HEK293 (cell line): ENCODE data around the gene RNASEH2A.

Source experiments
- MYNN ChIP-seq: fragments of 450-650 bp; formaldehyde crosslinking; IDR thresholded peaks from 2 replicates; pipeline ENCODE4 v1.5.1; 2016; ENCODE audit warnings: missing biosample characterization, missing genetic modification characterization, borderline replicate concordance
- ZFP37 ChIP-seq: fragments of 450-650 bp; formaldehyde crosslinking; IDR thresholded peaks from 2 replicates; pipeline ENCODE4 v1.5.1; 2016; ENCODE audit warnings: missing biosample characterization, missing genetic modification characterization
- ZNF140 ChIP-seq: fragments of 450-650 bp; formaldehyde crosslinking; IDR thresholded peaks from 2 replicates; pipeline ENCODE4 v1.5.1; 2016; ENCODE audit warnings: missing biosample characterization, missing genetic modification characterization
- ZNF239 ChIP-seq: fragments of 450-650 bp; formaldehyde crosslinking; IDR thresholded peaks from 2 replicates; pipeline ENCODE4 v1.5.1; 2016; ENCODE audit warnings: missing biosample characterization, missing genetic modification characterization
- ZNF48 ChIP-seq: fragments of 450-650 bp; formaldehyde crosslinking; IDR thresholded peaks from 2 replicates; pipeline ENCODE4 v1.5.1; 2016; ENCODE audit warnings: missing biosample characterization, missing genetic modification characterization
- ZNF521 ChIP-seq: fragments of 450-650 bp; formaldehyde crosslinking; IDR thresholded peaks from 2 replicates; pipeline ENCODE4 v1.5.1; 2017; ENCODE audit warnings: missing biosample characterization, mild to moderate bottlenecking, missing genetic modification characterization
- ZNF664 ChIP-seq: fragments of 450-650 bp; formaldehyde crosslinking; IDR thresholded peaks from 2 replicates; pipeline ENCODE4 v1.5.1; 2016; ENCODE audit warnings: missing biosample characterization, missing genetic modification characterization
- ZNF776 ChIP-seq: fragments of 450-650 bp; formaldehyde crosslinking; IDR thresholded peaks from 2 replicates; pipeline ENCODE4 v1.5.0; 2017; ENCODE audit warnings: missing biosample characterization, missing genetic modification characterization, borderline replicate concordance
- ZNF792 ChIP-seq: fragments of 450-650 bp; formaldehyde crosslinking; IDR thresholded peaks from 2 replicates; pipeline ENCODE4 v1.5.1; 2016; ENCODE audit warnings: missing biosample characterization, missing genetic modification characterization
- TF ChIP-seq, protein P1 (sequence below): fragments of 450-650 bp; formaldehyde crosslinking; IDR thresholded peaks from 2 replicates; pipeline ENCODE4 v1.5.1; 2016; ENCODE audit warnings: missing biosample characterization, missing genetic modification characterization
- TF ChIP-seq, protein P2 (sequence below): fragments of 450-650 bp; IDR thresholded peaks from 2 replicates; pipeline ENCODE4 v1.5.1; 2018; ENCODE audit warnings: missing biosample characterization, missing genetic modification characterization
- TF ChIP-seq, protein P3 (sequence below): fragments of 450-650 bp; formaldehyde crosslinking; IDR thresholded peaks from 2 replicates; pipeline ENCODE4 v1.5.1; 2016; ENCODE audit warnings: missing biosample characterization, missing genetic modification characterization, low read depth
- TF ChIP-seq, protein P4 (sequence below): fragments of 450-650 bp; formaldehyde crosslinking; IDR thresholded peaks from 2 replicates; pipeline ENCODE4 v1.5.1; 2016; ENCODE audit warnings: missing biosample characterization, missing genetic modification characterization

DNA sequence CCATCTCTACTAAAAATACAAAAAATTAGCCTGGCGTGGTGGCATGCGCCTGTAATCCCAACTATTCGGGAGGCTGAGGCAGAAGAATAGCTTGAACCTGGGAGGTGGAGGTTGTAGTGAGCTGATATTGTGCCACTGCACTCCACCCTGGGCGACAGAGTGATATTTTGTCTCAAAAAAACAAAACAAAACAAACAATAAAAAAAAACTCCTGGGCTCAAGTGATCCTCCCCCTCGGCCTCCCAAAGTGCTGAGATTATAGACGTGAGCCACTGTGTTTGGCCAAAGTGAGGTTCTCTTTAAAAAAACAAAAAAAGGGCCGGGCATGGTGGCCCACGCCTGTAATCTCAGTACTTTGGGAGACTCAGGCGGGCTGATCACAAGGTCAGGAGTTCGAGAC lies 18.9 kb upstream of the RNASEH2A start:
- TF ChIP-seq, protein P1, sequence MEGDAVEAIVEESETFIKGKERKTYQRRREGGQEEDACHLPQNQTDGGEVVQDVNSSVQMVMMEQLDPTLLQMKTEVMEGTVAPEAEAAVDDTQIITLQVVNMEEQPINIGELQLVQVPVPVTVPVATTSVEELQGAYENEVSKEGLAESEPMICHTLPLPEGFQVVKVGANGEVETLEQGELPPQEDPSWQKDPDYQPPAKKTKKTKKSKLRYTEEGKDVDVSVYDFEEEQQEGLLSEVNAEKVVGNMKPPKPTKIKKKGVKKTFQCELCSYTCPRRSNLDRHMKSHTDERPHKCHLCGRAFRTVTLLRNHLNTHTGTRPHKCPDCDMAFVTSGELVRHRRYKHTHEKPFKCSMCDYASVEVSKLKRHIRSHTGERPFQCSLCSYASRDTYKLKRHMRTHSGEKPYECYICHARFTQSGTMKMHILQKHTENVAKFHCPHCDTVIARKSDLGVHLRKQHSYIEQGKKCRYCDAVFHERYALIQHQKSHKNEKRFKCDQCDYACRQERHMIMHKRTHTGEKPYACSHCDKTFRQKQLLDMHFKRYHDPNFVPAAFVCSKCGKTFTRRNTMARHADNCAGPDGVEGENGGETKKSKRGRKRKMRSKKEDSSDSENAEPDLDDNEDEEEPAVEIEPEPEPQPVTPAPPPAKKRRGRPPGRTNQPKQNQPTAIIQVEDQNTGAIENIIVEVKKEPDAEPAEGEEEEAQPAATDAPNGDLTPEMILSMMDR (tag by site-specific recombination) = no peak
- TF ChIP-seq, protein P2, sequence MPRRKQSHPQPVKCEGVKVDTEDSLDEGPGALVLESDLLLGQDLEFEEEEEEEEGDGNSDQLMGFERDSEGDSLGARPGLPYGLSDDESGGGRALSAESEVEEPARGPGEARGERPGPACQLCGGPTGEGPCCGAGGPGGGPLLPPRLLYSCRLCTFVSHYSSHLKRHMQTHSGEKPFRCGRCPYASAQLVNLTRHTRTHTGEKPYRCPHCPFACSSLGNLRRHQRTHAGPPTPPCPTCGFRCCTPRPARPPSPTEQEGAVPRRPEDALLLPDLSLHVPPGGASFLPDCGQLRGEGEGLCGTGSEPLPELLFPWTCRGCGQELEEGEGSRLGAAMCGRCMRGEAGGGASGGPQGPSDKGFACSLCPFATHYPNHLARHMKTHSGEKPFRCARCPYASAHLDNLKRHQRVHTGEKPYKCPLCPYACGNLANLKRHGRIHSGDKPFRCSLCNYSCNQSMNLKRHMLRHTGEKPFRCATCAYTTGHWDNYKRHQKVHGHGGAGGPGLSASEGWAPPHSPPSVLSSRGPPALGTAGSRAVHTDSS = no peak
- TF ChIP-seq ZFP37 (tag by site-specific recombination) (no peak), ZNF664 (tag by site-specific recombination) (no peak), ZNF48 (tag by site-specific recombination) (no peak), ZNF792 (tag by site-specific recombination) (no peak), ZNF239 (tag by site-specific recombination) (no peak), MYNN (no peak), ZNF521 (tag by site-specific recombination) (no peak), ZNF140 (tag by site-specific recombination) (no peak), ZNF776 (no peak)
- TF ChIP-seq, protein P3, sequence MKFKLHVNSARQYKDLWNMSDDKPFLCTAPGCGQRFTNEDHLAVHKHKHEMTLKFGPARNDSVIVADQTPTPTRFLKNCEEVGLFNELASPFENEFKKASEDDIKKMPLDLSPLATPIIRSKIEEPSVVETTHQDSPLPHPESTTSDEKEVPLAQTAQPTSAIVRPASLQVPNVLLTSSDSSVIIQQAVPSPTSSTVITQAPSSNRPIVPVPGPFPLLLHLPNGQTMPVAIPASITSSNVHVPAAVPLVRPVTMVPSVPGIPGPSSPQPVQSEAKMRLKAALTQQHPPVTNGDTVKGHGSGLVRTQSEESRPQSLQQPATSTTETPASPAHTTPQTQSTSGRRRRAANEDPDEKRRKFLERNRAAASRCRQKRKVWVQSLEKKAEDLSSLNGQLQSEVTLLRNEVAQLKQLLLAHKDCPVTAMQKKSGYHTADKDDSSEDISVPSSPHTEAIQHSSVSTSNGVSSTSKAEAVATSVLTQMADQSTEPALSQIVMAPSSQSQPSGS = no peak
- TF ChIP-seq, protein P4, sequence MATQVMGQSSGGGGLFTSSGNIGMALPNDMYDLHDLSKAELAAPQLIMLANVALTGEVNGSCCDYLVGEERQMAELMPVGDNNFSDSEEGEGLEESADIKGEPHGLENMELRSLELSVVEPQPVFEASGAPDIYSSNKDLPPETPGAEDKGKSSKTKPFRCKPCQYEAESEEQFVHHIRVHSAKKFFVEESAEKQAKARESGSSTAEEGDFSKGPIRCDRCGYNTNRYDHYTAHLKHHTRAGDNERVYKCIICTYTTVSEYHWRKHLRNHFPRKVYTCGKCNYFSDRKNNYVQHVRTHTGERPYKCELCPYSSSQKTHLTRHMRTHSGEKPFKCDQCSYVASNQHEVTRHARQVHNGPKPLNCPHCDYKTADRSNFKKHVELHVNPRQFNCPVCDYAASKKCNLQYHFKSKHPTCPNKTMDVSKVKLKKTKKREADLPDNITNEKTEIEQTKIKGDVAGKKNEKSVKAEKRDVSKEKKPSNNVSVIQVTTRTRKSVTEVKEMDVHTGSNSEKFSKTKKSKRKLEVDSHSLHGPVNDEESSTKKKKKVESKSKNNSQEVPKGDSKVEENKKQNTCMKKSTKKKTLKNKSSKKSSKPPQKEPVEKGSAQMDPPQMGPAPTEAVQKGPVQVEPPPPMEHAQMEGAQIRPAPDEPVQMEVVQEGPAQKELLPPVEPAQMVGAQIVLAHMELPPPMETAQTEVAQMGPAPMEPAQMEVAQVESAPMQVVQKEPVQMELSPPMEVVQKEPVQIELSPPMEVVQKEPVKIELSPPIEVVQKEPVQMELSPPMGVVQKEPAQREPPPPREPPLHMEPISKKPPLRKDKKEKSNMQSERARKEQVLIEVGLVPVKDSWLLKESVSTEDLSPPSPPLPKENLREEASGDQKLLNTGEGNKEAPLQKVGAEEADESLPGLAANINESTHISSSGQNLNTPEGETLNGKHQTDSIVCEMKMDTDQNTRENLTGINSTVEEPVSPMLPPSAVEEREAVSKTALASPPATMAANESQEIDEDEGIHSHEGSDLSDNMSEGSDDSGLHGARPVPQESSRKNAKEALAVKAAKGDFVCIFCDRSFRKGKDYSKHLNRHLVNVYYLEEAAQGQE (tag by site-specific recombination) = no peak
